Neural crest cell (in vitro differentiated cells): Measurements from ENCODE around the gene RAB34. TPM values are rescaled to one million over a fixed set of nuclear protein-coding genes. Genes with fewer than 3 reads are reported as not detected.
"Not testable (repeated sequence)": the region's sequence is repeated elsewhere in the genome, so short reads cannot be mapped to it uniquely, and the experiment has no call there.

Experiments used
- DNase-seq: peaks from one replicate; pipeline ENCODE4 v3.0.0; 2021; ENCODE audit warnings: low read depth, mixed read lengths, low spot score
- H3K27ac Mint-ChIP-seq: one replicate; pipeline ENCODE4 v1.8.0; 2021; ENCODE audit warnings: mild to moderate bottlenecking, mixed read lengths; ENCODE audit not compliant: unreplicated experiment
- H3K27me3 Mint-ChIP-seq: 2 replicates; pipeline ENCODE4 v1.8.0; 2021; ENCODE audit warnings: low read depth, mild to moderate bottlenecking, mixed read lengths
- H3K36me3 Mint-ChIP-seq: 2 replicates; pipeline ENCODE4 v1.8.0; 2021; ENCODE audit warnings: low read depth, mild to moderate bottlenecking, mixed read lengths
- H3K4me1 Mint-ChIP-seq: 2 replicates; pipeline ENCODE4 v1.8.0; 2021; ENCODE audit warnings: mixed read lengths
- H3K4me3 Mint-ChIP-seq: one replicate; pipeline ENCODE4 v1.8.0; 2021; ENCODE audit warnings: mild to moderate bottlenecking, mixed read lengths
- H3K9me3 Mint-ChIP-seq: 2 replicates; pipeline ENCODE4 v1.8.0; 2021; ENCODE audit warnings: mixed read lengths
- total RNA-seq: library from RNA; stranded (reverse); gene quantifications from 2 replicates; pipeline ENCODE4 v1.2.1, GENCODE V29; 2021
- TF ChIP-seq, protein P1 (sequence below): fragments of 200-600 bp; sonication (generic); conservative IDR thresholded peaks from 2 replicates; pipeline ENCODE4 v1.5.0; 2021; ENCODE audit warnings: antibody characterized with exemption, mild to moderate bottlenecking

Gene RAB34
- total RNA-seq, 1 donor from 2014 or later = 87.4 TPM

DNA sequence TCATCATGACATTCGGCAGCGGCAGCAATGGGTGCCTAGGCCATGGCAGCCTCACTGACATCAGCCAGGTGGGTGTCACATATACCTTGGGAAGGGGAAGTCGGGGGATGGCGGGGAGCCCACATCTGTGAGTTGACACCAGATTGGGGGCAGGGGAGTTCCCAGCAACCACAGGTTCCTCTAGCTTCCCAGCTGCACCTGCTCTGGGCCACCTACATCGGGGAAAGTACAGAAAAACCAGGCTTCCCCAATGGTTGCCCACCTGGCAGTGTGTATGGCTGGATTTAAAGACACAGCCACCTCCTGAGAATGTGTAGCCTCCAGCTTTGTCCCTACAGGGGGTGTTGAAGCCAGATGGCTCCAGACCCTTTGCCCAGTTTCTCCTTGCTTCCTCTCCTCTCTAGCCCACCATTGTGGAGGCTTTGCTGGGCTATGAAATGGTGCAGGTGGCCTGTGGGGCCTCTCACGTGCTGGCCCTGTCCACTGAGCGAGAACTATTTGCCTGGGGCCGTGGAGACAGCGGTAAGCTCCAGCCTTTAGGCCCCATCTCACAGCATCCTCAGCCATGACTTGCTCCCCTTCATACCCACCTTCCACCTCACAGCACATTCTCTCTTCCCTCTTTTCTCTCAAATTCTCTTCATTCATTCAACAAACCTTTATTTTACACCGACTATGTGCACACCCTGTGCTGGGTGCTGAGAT, 21.2 kb upstream of the RAB34 start:
- no peaks in the 10 kb centered on the region for H3K36me3 Mint-ChIP-seq
- peak overlapping the region; percentile 23 for H3K4me3 Mint-ChIP-seq
- H3K27ac Mint-ChIP-seq = peak overlapping the region; percentile 52
- TF ChIP-seq, protein P1, sequence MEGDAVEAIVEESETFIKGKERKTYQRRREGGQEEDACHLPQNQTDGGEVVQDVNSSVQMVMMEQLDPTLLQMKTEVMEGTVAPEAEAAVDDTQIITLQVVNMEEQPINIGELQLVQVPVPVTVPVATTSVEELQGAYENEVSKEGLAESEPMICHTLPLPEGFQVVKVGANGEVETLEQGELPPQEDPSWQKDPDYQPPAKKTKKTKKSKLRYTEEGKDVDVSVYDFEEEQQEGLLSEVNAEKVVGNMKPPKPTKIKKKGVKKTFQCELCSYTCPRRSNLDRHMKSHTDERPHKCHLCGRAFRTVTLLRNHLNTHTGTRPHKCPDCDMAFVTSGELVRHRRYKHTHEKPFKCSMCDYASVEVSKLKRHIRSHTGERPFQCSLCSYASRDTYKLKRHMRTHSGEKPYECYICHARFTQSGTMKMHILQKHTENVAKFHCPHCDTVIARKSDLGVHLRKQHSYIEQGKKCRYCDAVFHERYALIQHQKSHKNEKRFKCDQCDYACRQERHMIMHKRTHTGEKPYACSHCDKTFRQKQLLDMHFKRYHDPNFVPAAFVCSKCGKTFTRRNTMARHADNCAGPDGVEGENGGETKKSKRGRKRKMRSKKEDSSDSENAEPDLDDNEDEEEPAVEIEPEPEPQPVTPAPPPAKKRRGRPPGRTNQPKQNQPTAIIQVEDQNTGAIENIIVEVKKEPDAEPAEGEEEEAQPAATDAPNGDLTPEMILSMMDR = no peak
- H3K9me3 Mint-ChIP-seq = no peaks in the 10 kb centered on the region
- no peak for DNase-seq
- H3K4me1 Mint-ChIP-seq = peaks cover 6% of the 10 kb centered on the region
- peaks cover 3% of the 10 kb centered on the region for H3K27me3 Mint-ChIP-seq

DNA sequence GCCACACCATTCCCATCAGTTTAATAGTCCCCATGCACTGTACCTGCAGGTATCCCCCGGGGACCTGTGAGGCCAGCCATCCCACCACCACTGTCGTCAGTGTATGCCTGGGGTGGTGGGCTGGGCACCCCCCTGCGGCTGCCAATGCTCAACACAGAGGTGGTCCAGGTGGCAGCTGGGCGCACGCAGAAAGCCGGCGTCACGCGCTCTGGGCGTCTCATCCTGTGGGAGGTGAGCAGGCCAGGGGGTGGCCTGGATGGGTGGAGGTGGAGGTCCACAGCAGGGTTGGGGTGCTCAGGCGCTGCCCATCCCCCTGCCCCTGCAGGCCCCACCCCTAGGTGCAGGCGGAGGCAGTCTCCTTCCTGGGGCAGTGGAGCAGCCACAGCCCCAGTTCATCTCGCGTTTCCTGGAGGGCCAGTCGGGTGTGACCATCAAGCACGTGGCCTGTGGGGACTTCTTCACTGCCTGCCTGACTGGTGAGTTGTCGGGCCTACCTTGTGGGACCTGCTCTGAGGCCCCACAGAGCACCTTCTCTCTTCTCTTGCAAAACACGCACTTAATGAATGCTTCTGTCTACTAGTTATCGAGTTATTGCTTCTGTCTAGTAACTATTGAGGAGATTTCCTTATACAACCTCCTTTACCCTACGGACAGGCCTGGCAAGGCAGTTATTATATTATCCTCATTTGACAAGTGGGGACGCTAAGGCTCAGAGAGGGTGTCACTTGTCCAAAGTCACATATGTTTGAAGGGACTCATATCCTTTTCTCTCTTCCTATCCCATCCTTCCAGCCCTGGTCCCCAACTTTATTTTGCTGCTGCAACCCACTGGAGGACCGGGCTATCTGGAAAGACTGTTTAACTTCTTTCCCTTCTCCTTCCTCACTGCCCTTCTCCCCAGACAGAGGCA, 20.4 kb upstream of the RAB34 start:
- DNase-seq = no peak
- no peaks in the 10 kb centered on the region for H3K9me3 Mint-ChIP-seq
- TF ChIP-seq, protein P1 = no peak
- peaks cover 8% of the 10 kb centered on the region for H3K4me1 Mint-ChIP-seq
- peaks cover under 1% of the 10 kb centered on the region for H3K27me3 Mint-ChIP-seq
- no peaks in the 10 kb centered on the region for H3K36me3 Mint-ChIP-seq
- peak overlapping the region; percentile 19 for H3K4me3 Mint-ChIP-seq
- peak overlapping the region; percentile 52 for H3K27ac Mint-ChIP-seq

DNA sequence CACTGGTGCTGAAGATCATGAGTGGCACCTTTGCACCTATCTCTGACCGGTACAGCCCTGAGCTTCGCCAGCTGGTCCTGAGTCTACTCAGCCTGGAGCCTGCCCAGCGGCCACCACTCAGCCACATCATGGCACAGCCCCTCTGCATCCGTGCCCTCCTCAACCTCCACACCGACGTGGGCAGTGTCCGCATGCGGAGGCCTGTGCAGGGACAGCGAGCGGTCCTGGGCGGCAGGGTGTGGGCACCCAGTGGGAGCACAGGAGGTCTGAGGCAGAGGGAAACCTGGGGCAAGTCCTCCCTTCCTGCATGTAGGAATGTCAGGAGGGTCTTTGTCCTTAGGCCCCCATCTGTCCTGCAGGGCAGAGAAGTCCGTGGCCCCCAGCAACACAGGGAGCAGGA, 19.6 kb upstream of the RAB34 start:
- H3K27me3 Mint-ChIP-seq = no peaks in the 10 kb centered on the region
- TF ChIP-seq, protein P1 = no peak
- peaks cover 5% of the 10 kb centered on the region for H3K4me1 Mint-ChIP-seq
- no peaks in the 10 kb centered on the region for H3K9me3 Mint-ChIP-seq
- no peaks in the 10 kb centered on the region for H3K36me3 Mint-ChIP-seq
- no peak for DNase-seq
- no peak overlapping the region for H3K4me3 Mint-ChIP-seq
- no peak overlapping the region for H3K27ac Mint-ChIP-seq

DNA sequence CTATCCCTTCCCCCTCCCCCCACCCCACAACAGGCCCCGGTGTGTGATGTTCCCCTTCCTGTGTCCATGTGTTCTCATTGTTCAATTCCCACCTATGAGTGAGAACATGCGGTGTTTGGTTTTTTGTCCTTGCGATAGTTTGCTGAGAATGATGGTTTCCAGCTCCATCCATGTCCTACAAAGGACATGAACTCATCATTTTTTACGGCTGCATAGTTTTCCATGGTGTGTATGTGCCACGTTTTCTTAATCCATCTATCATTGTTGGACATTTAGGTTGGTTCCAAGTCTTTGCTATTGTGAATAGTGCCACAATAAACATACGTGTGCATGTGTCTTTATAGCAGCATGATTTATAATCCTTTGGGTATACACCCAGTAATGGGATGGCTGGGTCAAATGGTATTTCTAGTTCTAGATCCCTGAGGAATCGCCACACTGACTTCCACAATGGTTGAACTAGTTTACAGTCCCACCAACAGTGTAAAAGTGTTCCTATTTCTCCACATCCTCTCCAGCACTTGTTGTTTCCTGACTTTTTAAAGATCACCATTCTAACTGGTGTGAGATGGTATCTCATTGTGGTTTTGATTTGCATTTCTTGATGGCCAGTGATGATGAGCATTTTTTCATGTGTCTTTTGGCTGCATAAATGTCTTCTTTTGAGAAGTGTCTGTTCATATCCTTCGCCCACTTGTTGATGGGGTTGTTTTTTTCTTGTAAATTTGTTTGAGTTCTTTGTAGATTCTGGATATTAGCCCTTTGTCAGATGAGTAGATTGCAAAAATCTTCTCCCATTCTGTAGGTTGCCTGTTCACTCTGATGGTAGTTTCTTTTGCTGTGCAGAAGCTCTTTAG, 18.5 kb upstream of the RAB34 start:
- not testable (repeated sequence) for H3K4me1 Mint-ChIP-seq, H3K27ac Mint-ChIP-seq, DNase-seq, H3K4me3 Mint-ChIP-seq, H3K27me3 Mint-ChIP-seq, H3K36me3 Mint-ChIP-seq, H3K9me3 Mint-ChIP-seq

DNA sequence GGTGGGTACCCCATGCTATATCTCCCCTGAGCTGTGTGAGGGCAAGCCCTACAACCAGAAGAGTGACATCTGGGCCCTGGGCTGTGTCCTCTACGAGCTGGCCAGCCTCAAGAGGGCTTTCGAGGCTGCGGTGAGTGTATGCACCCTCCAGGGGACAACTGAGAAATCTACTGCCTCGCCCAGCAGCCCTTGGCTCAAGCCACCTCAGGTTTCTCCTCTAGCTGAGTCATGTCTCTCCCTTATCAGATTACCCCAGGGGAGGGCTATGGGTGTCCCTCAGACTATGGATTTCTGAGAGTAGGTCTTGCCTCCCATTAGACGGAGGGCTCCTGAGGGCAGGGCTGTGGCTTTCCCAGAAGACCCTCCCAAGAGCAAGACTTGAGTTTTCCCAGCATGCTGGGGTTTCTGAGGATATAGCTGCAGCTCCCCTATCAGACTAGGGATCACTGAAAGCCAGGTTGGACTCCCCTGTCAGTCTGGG, 17.6 kb upstream of the RAB34 start:
- Mint-ChIP-seq H3K4me3 (no peak overlapping the region), H3K27ac (no peak overlapping the region), H3K27me3 (no peaks in the 10 kb centered on the region)

More for the DNA sequence above, 17.6 kb upstream of the RAB34 start:
- Mint-ChIP-seq H3K36me3 (no peaks in the 10 kb centered on the region), H3K4me1 (peaks cover 5% of the 10 kb centered on the region), H3K9me3 (no peaks in the 10 kb centered on the region)
- TF ChIP-seq, protein P1 = no peak
- DNase-seq = no peak
